Measurements from ENCODE around the gene ABCC4.

The ABCC4 gene

GRCh38 chr13:95044452-95045205, 256.6 kb downstream of the ABCC4 start:
- no peak for DNase-seq (ENCODE audit: low read depth)

- no peak for DNase-seq (ENCODE audit: low read depth)
Measured at GRCh38 chr13:95039415-95039814, 261.8 kb downstream of the ABCC4 start.

- DNase-seq (ENCODE audit: low read depth) = no peak
Measured at GRCh38 chr13:95038949-95039348, 262.3 kb downstream of the ABCC4 start.

GRCh38 chr13:95035311-95036109, 265.7 kb downstream of the ABCC4 start:
- no peak for DNase-seq (ENCODE audit: low read depth)

- no peak for DNase-seq (ENCODE audit: low read depth)
Measured at GRCh38 chr13:95033890-95034289, 267.4 kb downstream of the ABCC4 start.

- no peak for DNase-seq (ENCODE audit: low read depth)
Measured at GRCh38 chr13:95032121-95032520, 269.1 kb downstream of the ABCC4 start.

- DNase-seq (ENCODE audit: low read depth) = no peak
Measured at GRCh38 chr13:95030821-95031343, 270.4 kb downstream of the ABCC4 start.

GRCh38 chr13:95027638-95028037, 273.6 kb downstream of the ABCC4 start:
- DNase-seq (ENCODE audit: low read depth) = no peak

GRCh38 chr13:95025116-95025515, 276.1 kb downstream of the ABCC4 start:
- DNase-seq (ENCODE audit: low read depth) = no peak

GRCh38 chr13:95023405-95023804, 277.8 kb downstream of the ABCC4 start:
- no peak for DNase-seq (ENCODE audit: low read depth)

GRCh38 chr13:95020298-95020987, 280.8 kb downstream of the ABCC4 start:
- DNase-seq (ENCODE audit: low read depth) = no peak

GRCh38 chr13:95019886-95020285, 281.4 kb downstream of the ABCC4 start:
- no peak for DNase-seq (ENCODE audit: low read depth)

- DNase-seq (ENCODE audit: low read depth) = no peak
Measured at GRCh38 chr13:95007322-95007721, 293.9 kb downstream of the ABCC4 start.

- no peak for DNase-seq (ENCODE audit: low read depth)
Measured at GRCh38 chr13:95005300-95005699, 296.0 kb downstream of the ABCC4 start.

- DNase-seq (ENCODE audit: low read depth) = no peak
Measured at GRCh38 chr13:95003019-95003813, 298.0 kb downstream of the ABCC4 start.

- DNase-seq (ENCODE audit: low read depth) = no peak
Measured at GRCh38 chr13:95002126-95002525, 299.1 kb downstream of the ABCC4 start.

GRCh38 chr13:94999871-95000270, 301.4 kb downstream of the ABCC4 start:
- DNase-seq (ENCODE audit: low read depth) = no peak

- no peak for DNase-seq (ENCODE audit: low read depth)
Measured at GRCh38 chr13:94997126-94997525, 304.1 kb downstream of the ABCC4 start.

- DNase-seq (ENCODE audit: low read depth) = no peak
Measured at GRCh38 chr13:94996445-94996844, 304.8 kb downstream of the ABCC4 start.

GRCh38 chr13:94994506-94994905, 306.7 kb downstream of the ABCC4 start:
- DNase-seq (ENCODE audit: low read depth) = no peak

GRCh38 chr13:94993616-94994015, 307.6 kb downstream of the ABCC4 start:
- DNase-seq (ENCODE audit: low read depth) = no peak

Measured in T follicular helper cell (primary cell).